Endothelial cell of umbilical vein (primary cell): Measurements from ENCODE around the gene ENDOG. TPM values are rescaled to one million over a fixed set of nuclear protein-coding genes. Genes with fewer than 3 reads are reported as not detected.

Experiments used
- BruUV-seq: library from RNA; stranded (reverse); fragments of 400-500 nt; replicated peaks from 2 replicates; lab custom pipeline; 2021; lab: Mats Ljungman, UMichigan
- CTCF ChIA-PET: fragments of 300-600, 350-600 bp; sonication (Branson Sonifier 250); formaldehyde crosslinking; loops from one replicate; lab custom pipeline; 2021; ENCODE audit warnings: antibody characterized with exemption, inconsistent platforms; lab: Charles Lee
- POLR2A ChIA-PET: fragments of 300-600, 350-600 bp; sonication (Branson Sonifier 250); formaldehyde crosslinking; loops from one replicate; lab custom pipeline; 2021; ENCODE audit warnings: antibody characterized with exemption, inconsistent platforms; lab: Charles Lee
- DNase-seq: peaks from one replicate; pipeline ENCODE4 v3.0.0-alpha.2; 2011; ENCODE audit warnings: low read depth, low spot score
- FAIRE-seq: peaks from 2 replicates; lab custom pipeline; 2011; peaks lifted over from hg19 to GRCh38; lab: Jason Lieb, UNC
- H2AFZ ChIP-seq: 2 replicates; pipeline ENCODE4 v1.6.0; 2012; ENCODE audit warnings: low read depth, low read length, control low read depth, inconsistent platforms
- H3K27ac ChIP-seq: 2 replicates; pipeline ENCODE4 v1.5.1; 2011; ENCODE audit warnings: low read depth, mild to moderate bottlenecking, control low read depth, low read length, moderate library complexity; ENCODE audit not compliant: insufficient read depth
- H3K27me3 ChIP-seq, 2 experiments: 2 replicates each; pipeline versions ENCODE4 v1.6.0 to v1.6.1; 2011; ENCODE audit warnings: low read length in 2 of 2, mixed read lengths in 1 of 2; ENCODE audit not compliant: control insufficient read depth in 2 of 2, insufficient read depth in 2 of 2
- H3K36me3 ChIP-seq, 2 experiments: 2 replicates in 1 of 2; 3 replicates in 1 of 2; pipeline ENCODE4 v1.5.1; 2011; ENCODE audit warnings: low read length in 2 of 2, mild to moderate bottlenecking in 1 of 2, moderate library complexity in 1 of 2; ENCODE audit not compliant: control insufficient read depth in 2 of 2, insufficient read depth in 2 of 2; ENCODE audit errors: extremely low read depth in 1 of 2
- H3K4me1 ChIP-seq: 3 replicates; pipeline ENCODE4 v1.5.1; 2011; ENCODE audit warnings: mild to moderate bottlenecking, low read length; ENCODE audit not compliant: control insufficient read depth, insufficient read depth; ENCODE audit errors: extremely low read depth
- H3K4me2 ChIP-seq: 2 replicates; pipeline ENCODE4 v1.6.1; 2011; ENCODE audit warnings: low read length, control low read depth, mixed read lengths; ENCODE audit not compliant: insufficient read depth
- H3K4me3 ChIP-seq, 3 experiments: fragments of 200-600 bp in 1 of 3; sonication (generic), shearing (Covaris generic) in 1 of 3; replicated peaks in 1 of 3; 2 replicates each; pipeline ENCODE4 v1.5.1; 2011 to 2016; ENCODE audit warnings: control low read depth in 3 of 3, low read length in 3 of 3, mild to moderate bottlenecking in 2 of 3, inconsistent platforms in 1 of 3, low read depth in 1 of 3, moderate library complexity in 1 of 3; ENCODE audit not compliant: insufficient read depth in 1 of 3
- H3K79me2 ChIP-seq: 2 replicates; pipeline ENCODE4 v1.6.0; 2012; ENCODE audit warnings: low read length, inconsistent platforms; ENCODE audit not compliant: control insufficient read depth, insufficient read depth
- H3K9ac ChIP-seq: replicated peaks from 2 replicates; pipeline ENCODE3; 2011; ENCODE audit warnings: low read length, control low read depth; ENCODE audit not compliant: insufficient read depth; ENCODE audit errors: extremely low read depth
- H3K9me1 ChIP-seq: replicated peaks from 3 replicates; pipeline ENCODE4 v1.6.0; 2011; ENCODE audit warnings: mild to moderate bottlenecking, low read length; ENCODE audit not compliant: control insufficient read depth, insufficient read depth; ENCODE audit errors: extremely low read depth
- H3K9me3 ChIP-seq: replicated peaks from 2 replicates; pipeline ENCODE4 v1.5.1; 2012; ENCODE audit warnings: low read length, inconsistent platforms; ENCODE audit not compliant: control insufficient read depth, insufficient read depth
- H4K20me1 ChIP-seq: replicated peaks from 2 replicates; pipeline ENCODE3; 2011; ENCODE audit warnings: mild to moderate bottlenecking, low read length; ENCODE audit not compliant: control insufficient read depth, insufficient read depth; ENCODE audit errors: extremely low read depth
- EZH2 ChIP-seq: IDR thresholded peaks from 2 replicates; pipeline ENCODE4 v1.6.1; 2012; ENCODE audit warnings: borderline replicate concordance, low read depth, mild to moderate bottlenecking, moderate library complexity, low read length, inconsistent platforms; ENCODE audit not compliant: severe bottlenecking
- FOS ChIP-seq: IDR thresholded peaks from 2 replicates; pipeline ENCODE4 v1.6.1; 2011; ENCODE audit warnings: mild to moderate bottlenecking, low read length, moderate library complexity, borderline replicate concordance; ENCODE audit not compliant: insufficient read depth
- GATA2 ChIP-seq: IDR thresholded peaks from 2 replicates; pipeline ENCODE4 v1.7.0; 2011; ENCODE audit warnings: low read depth, mild to moderate bottlenecking, moderate library complexity, mixed read lengths, low read length; ENCODE audit not compliant: insufficient read length, insufficient read depth
- JUN ChIP-seq: IDR thresholded peaks from 2 replicates; pipeline ENCODE4 v1.6.1; 2011; ENCODE audit warnings: borderline replicate concordance, low read depth; ENCODE audit not compliant: insufficient read length, insufficient read depth
- MYC ChIP-seq: IDR thresholded peaks from one replicate; pipeline ENCODE4 v1.6.1; 2011; ENCODE audit warnings: mild to moderate bottlenecking, low read depth, low read length
- POLR2A ChIP-seq: IDR thresholded peaks from 2 replicates; pipeline ENCODE4 v1.6.1; 2012; ENCODE audit warnings: low read depth, mild to moderate bottlenecking, control low read depth, low read length
- POLR2AphosphoS5 ChIP-seq: IDR thresholded peaks from 2 replicates; pipeline ENCODE4 v1.6.1; 2012; ENCODE audit warnings: low read depth, mild to moderate bottlenecking, control low read depth, low read length, moderate library complexity; ENCODE audit not compliant: insufficient read depth
- dilution Hi-C: fragments of 300-500 bp; cut with MboI; formaldehyde crosslinking; loops from one replicate; pipeline ENCODE4 v1.15.0; 2019; ENCODE audit warnings: low sequenced_read_pairs; ENCODE audit not compliant: extremely low pct_ligation_motif_present
- intact Hi-C: fragments of 100-400 bp; cut with micrococcal nuclease; formaldehyde crosslinking; loops from one replicate; pipeline ENCODE4 v1.10.0; 2022
- polyA plus RNA-seq, 4 experiments: library from polyadenylated mRNA; depleted of rRNA in 3 of 4; stranded (reverse) in 3 of 4; unstranded in 1 of 4; fragments of >200 nt; gene quantifications; 2 replicates each; pipeline versions ENCODE4 v1.2.1 to v1.2.3, GENCODE V29; 2011 to 2012; ENCODE audit warnings: missing spikeins in 1 of 4
- total RNA-seq: library from RNA; stranded (reverse); gene quantifications from 2 replicates; pipeline ENCODE4 v1.2.3, GENCODE V29; 2021
- TF ChIP-seq, protein P1 (sequence below), 2 donors: IDR thresholded peaks; 1 replicate in 1 of 2; 2 replicates in 1 of 2; pipeline ENCODE4 v1.5.1; 2011; ENCODE audit warnings: low read length in 2 of 2, mild to moderate bottlenecking in 2 of 2, moderate library complexity in 2 of 2, control low read depth in 1 of 2, inconsistent platforms in 1 of 2, low read depth in 1 of 2; ENCODE audit not compliant: insufficient read depth in 1 of 2; ENCODE audit errors: extremely low read depth in 1 of 2
- TF ChIP-seq, protein P2 (sequence below): IDR thresholded peaks from 2 replicates; pipeline ENCODE4 v1.6.1; 2011; ENCODE audit not compliant: insufficient read depth, insufficient read length

Gene ENDOG
- total and polyA plus RNA-seq, 2 donors (not counting 3 experiments of a cell fraction or from before 2014, with no cell fraction given) = 18.0 to 21.1 TPM

DNA sequence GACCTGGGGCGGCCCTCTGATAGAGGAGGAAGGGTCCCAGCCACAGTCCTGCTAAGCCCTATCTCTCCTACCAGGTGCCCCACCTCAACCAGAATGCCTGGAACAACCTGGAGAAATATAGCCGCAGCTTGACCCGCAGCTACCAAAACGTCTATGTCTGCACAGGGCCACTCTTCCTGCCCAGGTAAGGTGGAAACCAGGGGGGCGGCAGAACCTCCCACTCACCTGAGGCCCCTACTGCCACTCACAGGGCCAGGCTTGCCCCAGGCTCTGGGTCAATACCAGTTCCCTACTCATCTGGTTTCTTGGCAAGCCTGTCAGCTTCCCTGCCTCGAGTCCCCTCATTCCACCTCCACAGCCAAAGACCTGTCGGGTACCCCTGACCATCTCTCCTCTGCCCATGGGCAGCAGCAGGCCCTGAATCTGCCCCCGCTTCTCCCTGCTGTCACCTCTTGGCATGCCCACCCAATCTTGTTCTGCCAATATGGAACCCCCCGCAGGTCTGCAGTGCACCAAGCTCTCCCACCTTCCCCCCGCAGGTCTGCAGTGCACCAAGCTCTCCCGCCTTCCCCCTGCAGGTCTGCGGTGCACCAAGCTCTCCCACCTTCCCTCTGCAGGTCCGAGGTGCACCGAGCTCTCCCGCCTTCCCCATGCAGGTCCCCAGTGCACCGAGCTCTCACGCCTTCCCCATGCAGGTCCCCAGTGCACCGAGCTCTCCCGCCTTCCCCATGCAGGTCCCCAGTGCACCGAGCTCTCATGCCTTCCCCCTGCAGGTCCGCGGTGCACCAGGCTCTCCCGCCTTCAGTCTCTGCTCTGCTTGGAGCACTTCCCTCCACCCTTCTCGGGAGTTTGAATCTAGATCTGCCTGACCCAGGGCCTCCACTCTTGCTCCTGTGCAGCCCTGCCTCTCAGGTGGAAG lies 2.6 kb downstream of the ENDOG start:
- no peaks in the 10 kb centered on the region for H3K9me3 ChIP-seq
- FAIRE-seq (no peak), DNase-seq (no peak)
- H3K27me3 ChIP-seq = no peaks in the 10 kb centered on the region
- no peak overlapping the region for H3K4me2 ChIP-seq
- no peak for TF ChIP-seq GATA2
- TF ChIP-seq POLR2A = no peak
- no peak for TF ChIP-seq POLR2AphosphoS5
- TF ChIP-seq, protein P1, sequence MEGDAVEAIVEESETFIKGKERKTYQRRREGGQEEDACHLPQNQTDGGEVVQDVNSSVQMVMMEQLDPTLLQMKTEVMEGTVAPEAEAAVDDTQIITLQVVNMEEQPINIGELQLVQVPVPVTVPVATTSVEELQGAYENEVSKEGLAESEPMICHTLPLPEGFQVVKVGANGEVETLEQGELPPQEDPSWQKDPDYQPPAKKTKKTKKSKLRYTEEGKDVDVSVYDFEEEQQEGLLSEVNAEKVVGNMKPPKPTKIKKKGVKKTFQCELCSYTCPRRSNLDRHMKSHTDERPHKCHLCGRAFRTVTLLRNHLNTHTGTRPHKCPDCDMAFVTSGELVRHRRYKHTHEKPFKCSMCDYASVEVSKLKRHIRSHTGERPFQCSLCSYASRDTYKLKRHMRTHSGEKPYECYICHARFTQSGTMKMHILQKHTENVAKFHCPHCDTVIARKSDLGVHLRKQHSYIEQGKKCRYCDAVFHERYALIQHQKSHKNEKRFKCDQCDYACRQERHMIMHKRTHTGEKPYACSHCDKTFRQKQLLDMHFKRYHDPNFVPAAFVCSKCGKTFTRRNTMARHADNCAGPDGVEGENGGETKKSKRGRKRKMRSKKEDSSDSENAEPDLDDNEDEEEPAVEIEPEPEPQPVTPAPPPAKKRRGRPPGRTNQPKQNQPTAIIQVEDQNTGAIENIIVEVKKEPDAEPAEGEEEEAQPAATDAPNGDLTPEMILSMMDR (IDR thresholded peaks at IDR 0.05; ENCODE audit: extremely low read depth in 1 of 2, insufficient read depth in 1 of 2, low read depth in 1 of 2, low read length in 2 of 2) = no peak
- TF ChIP-seq MYC = no peak
- TF ChIP-seq JUN = no peak
- TF ChIP-seq, protein P2, sequence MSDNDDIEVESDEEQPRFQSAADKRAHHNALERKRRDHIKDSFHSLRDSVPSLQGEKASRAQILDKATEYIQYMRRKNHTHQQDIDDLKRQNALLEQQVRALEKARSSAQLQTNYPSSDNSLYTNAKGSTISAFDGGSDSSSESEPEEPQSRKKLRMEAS = no peak
- TF ChIP-seq EZH2 = no peak
- no peak for TF ChIP-seq FOS
- no peak overlapping the region for H3K4me3 ChIP-seq
- H2AFZ ChIP-seq = no peak overlapping the region
- CTCF ChIA-PET = interaction anchor here (3.9 kb wide), 1 partner anchor 9 kb away, joined by 40 read pairs; the partner anchor contains the start of gene SPOUT1
- no peak overlapping the region for H3K9ac ChIP-seq
- peaks cover 3 to 39% of the 10 kb centered on the region in 2 experiments for H3K36me3 ChIP-seq
- H3K9me1 ChIP-seq = no peaks in the 10 kb centered on the region
- peaks cover 6% of the 10 kb centered on the region for H3K4me1 ChIP-seq
- intact Hi-C loops (no loop called here), dilution Hi-C loops (no loop called here)
- no peaks in the 10 kb centered on the region for H4K20me1 ChIP-seq
- no TSS peak for BruUV-seq
- no peaks in the 10 kb centered on the region for H3K79me2 ChIP-seq
- POLR2A ChIA-PET = no interaction called here
- H3K27ac ChIP-seq = no peak overlapping the region
